ENCODE results near the gene DAB2. TPM values are rescaled to one million over a fixed set of nuclear protein-coding genes. Genes with fewer than 3 reads are reported as not detected.

The DAB2 gene
- total RNA-seq, 2 experiments from 2014 or later = not detected

DNA sequence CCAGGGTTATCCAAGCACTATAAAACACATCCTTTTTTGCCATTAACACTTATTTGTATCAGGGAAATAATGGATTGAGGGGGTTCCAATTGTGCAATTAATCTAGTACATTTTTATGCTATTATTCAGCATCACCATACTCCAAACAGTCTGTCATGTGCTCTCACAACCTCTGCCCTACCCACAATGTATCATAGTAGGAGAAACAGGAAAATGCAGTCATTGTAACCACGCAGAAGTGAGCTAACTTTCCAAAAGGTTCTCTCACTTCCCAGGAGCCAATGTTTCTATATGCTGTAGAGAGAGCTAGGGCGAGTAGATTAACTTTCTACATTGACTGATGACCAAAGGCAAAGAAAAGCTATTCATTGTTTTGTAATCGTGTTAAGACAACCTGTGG, 29.8 kb downstream of the DAB2 start:
- H3K36me3 Mint-ChIP-seq (ENCODE audit: low read depth) = no peaks in the 10 kb centered on the region
- no peaks in the 10 kb centered on the region for H3K9me3 Mint-ChIP-seq
- DNase-seq = no peak
- CTCF ChIA-PET = no interaction called here
- intact Hi-C loops (cut with micrococcal nuclease) = no loop called here
- H3K4me3 Mint-ChIP-seq = no peak overlapping the region
- no peaks in the 10 kb centered on the region for H3K27me3 Mint-ChIP-seq (ENCODE audit: low read depth)
- no peak overlapping the region for H3K27ac Mint-ChIP-seq
- peaks cover 9% of the 10 kb centered on the region for H3K4me1 Mint-ChIP-seq (ENCODE audit: low read depth)

DNA sequence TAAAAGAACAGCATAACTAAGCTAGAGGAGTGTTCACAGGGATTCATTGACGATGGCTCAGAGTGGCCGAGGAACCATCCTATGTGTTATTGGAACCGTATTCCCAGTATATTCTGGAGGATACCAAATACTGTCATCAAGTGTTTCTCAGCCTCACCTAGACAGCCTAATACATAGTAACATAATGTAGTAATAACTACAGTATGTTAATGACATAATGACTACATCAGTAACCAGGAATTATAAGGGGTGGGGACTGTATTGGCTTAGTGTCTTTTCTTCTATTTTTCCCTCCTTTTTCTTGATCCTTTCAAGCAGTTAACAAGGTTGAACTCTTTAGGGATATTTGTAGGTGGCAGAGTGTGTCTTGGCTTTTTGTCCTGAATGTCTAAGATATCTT, 33.8 kb downstream of the DAB2 start:
- intact Hi-C loops (cut with micrococcal nuclease) = no loop called here
- no peaks in the 10 kb centered on the region for H3K36me3 Mint-ChIP-seq (ENCODE audit: low read depth)
- no peak overlapping the region for H3K27ac Mint-ChIP-seq
- DNase-seq = no peak
- H3K27me3 Mint-ChIP-seq (ENCODE audit: low read depth) = no peaks in the 10 kb centered on the region
- H3K9me3 Mint-ChIP-seq = no peaks in the 10 kb centered on the region
- H3K4me3 Mint-ChIP-seq = no peak overlapping the region
- H3K4me1 Mint-ChIP-seq (ENCODE audit: low read depth) = no peaks in the 10 kb centered on the region
- CTCF ChIA-PET = no interaction called here

DNA sequence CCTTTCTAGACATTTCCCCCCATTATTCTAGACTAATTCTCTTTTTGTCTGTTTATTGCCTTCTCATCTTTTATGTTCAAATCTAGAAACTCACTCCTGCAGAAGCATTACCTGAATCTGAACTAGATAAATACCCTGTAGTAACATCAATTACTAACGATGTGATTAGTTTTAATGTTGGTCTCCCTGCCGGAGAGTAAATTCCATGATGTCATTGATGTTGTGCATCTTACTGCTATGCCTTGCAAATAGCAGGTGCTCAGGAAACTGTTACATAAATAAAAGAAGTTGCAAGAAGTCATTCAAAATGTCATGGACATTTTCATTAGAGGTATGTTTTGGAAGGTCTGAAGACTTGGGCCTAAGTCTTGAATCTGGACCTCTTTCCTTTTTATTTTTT, 37.5 kb downstream of the DAB2 start:
- Mint-ChIP-seq H3K27ac (no peak overlapping the region), H3K27me3 (ENCODE audit: low read depth) (no peaks in the 10 kb centered on the region), H3K4me1 (ENCODE audit: low read depth) (no peaks in the 10 kb centered on the region), H3K36me3 (ENCODE audit: low read depth) (no peaks in the 10 kb centered on the region), H3K9me3 (no peaks in the 10 kb centered on the region), H3K4me3 (no peak overlapping the region)
- no peak for DNase-seq
- CTCF ChIA-PET = no interaction called here
- intact Hi-C loops (cut with micrococcal nuclease) = no loop called here

DNA sequence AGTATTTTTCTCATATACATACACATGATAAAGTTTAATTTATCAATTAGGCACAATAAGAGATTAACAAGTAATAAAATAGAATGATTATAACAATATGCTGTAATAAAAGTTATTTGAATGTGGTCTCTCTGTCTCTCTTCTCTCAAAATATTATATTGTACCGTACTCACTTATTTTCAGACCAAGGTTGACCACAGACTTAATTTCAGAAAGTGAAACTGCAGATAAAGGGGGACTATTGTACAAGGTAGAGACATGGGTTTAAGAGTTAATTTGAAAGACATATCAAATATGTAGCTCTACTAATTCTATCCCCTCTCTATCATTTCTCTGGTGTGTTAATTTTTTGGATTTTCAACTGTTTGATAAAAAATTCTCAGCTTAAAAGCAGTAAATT, 40.5 kb downstream of the DAB2 start:
- Mint-ChIP-seq H3K4me1 (ENCODE audit: low read depth) (no peaks in the 10 kb centered on the region), H3K27me3 (ENCODE audit: low read depth) (no peaks in the 10 kb centered on the region), H3K4me3 (no peak overlapping the region), H3K27ac (no peak overlapping the region), H3K36me3 (ENCODE audit: low read depth) (no peaks in the 10 kb centered on the region), H3K9me3 (no peaks in the 10 kb centered on the region)
- intact Hi-C loops (cut with micrococcal nuclease) = no loop called here
- CTCF ChIA-PET = interaction anchor here (0.5 to 2.0 kb wide), 2 partner anchors 8 to 326 kb away, joined by 3 to 10 read pairs; no protein-coding TSS in a partner anchor
- DNase-seq = no peak

DNA sequence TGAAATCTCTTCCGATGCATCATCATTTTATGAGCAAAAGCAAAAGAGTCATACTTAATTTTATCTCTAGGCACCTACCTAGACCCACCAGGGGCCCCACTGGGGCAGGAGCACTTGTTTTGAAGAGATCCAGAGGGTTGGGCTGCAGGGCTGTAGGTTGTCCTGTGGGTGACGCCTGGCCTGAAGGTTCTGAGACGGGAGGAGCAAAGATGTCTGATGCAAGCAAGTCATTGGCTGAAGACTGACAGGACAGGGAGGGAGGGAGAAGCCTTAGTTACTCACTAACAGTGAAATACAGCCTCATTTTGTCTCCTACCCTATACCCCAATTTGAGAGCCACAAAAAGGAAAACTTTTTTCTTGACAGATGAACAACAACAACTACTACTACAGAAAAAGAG, 43.4 kb downstream of the DAB2 start:
- Mint-ChIP-seq H3K4me3 (no peak overlapping the region), H3K9me3 (no peaks in the 10 kb centered on the region), H3K27ac (no peak overlapping the region), H3K27me3 (ENCODE audit: low read depth) (no peaks in the 10 kb centered on the region), H3K36me3 (ENCODE audit: low read depth) (no peaks in the 10 kb centered on the region), H3K4me1 (ENCODE audit: low read depth) (no peaks in the 10 kb centered on the region)
- DNase-seq = no peak
- intact Hi-C loops (cut with micrococcal nuclease) = no loop called here
- CTCF ChIA-PET = interaction anchor here (0.6 to 1.6 kb wide), 2 partner anchors 43 to 166 kb away, joined by 3 to 6 read pairs; no protein-coding TSS in a partner anchor

DNA sequence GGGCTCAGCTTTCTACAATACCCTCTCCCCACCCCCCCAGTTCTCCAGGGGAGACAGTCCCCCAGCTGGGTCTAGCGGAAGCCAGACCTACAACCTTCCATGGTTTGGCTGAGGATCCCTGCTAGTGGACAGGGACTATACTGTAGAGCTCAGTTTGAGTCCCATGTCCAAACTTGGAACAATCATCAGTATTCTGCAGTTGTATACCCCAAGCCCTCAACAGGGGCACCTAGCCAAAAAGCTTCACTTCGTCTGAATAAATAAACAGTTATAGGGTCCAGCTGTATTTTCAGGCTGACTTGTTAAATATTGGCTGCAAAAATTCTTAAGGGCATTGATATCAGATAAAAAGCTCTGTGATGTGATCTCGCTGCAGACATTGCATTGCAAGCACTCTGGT, 45.1 kb downstream of the DAB2 start:
- Mint-ChIP-seq H3K9me3 (no peaks in the 10 kb centered on the region), H3K4me1 (ENCODE audit: low read depth) (no peaks in the 10 kb centered on the region), H3K27ac (no peak overlapping the region), H3K36me3 (ENCODE audit: low read depth) (no peaks in the 10 kb centered on the region), H3K27me3 (ENCODE audit: low read depth) (no peaks in the 10 kb centered on the region), H3K4me3 (no peak overlapping the region)
- CTCF ChIA-PET = interaction anchor here (0.6 to 1.0 kb wide), 4 partner anchors 44 to 170 kb away, joined by 3 to 5 read pairs (median 3); no protein-coding TSS in a partner anchor
- DNase-seq = no peak
- intact Hi-C loops (cut with micrococcal nuclease) = loop anchor here (5.0 kb wide), 1 partner anchor 227 kb away; no protein-coding TSS in a partner anchor

DNA sequence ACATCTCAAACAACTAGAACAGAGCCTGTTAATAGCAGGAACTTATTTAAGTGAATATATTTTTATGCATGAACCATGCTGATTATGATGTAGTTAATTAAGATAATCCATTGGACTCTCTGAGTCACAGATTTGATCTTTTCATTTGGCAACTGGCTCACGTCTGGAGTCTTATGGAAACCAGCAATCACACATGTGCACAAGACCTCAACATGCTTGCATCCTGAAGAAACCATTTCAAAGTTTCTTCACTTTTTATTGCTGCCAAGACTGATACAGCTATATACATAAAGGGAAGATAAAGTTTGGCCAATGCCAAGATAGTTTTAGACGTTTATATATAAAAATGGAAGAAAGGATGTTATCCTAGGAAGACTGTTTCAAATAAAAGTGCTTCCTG, 47.2 kb downstream of the DAB2 start:
- Mint-ChIP-seq H3K4me1 (ENCODE audit: low read depth) (no peaks in the 10 kb centered on the region), H3K9me3 (no peaks in the 10 kb centered on the region), H3K27ac (no peak overlapping the region), H3K27me3 (ENCODE audit: low read depth) (no peaks in the 10 kb centered on the region), H3K36me3 (ENCODE audit: low read depth) (no peaks in the 10 kb centered on the region), H3K4me3 (no peak overlapping the region)
- intact Hi-C loops (cut with micrococcal nuclease) = loop anchor here (2.0 to 5.0 kb wide), 2 partner anchors 161 to 225 kb away; no protein-coding TSS in a partner anchor
- CTCF ChIA-PET = interaction anchor here (0.9 to 3.9 kb wide), 5 partner anchors 29 to 235 kb away, joined by 3 to 49 read pairs (median 4); no protein-coding TSS in a partner anchor
- no peak for DNase-seq

DNA sequence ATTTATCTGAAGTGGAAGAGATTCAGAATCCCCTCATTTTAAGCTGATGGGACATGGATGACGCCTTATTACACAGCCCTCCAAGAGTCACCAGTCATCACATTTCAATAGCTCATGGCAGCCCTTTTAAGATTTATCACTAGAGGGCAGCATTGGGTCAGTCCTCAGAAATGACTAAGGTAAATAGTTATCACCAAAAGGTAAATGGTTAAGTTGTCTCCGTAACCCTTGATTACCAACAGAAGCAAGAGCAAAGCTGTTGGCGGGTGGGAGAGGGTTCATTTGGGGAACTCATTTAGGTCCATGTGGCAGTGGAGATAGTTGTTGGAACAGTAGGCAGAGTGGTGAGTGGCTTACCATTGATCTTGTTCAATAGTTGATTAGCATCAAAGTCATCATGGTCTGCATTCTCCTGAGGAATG, 48.5 kb downstream of the DAB2 start:
- intact Hi-C loops (cut with micrococcal nuclease) = loop anchor here (1.0 to 5.0 kb wide), 4 partner anchors 160 to 224 kb away; no protein-coding TSS in a partner anchor
- H3K27me3 Mint-ChIP-seq (ENCODE audit: low read depth) = no peaks in the 10 kb centered on the region
- H3K36me3 Mint-ChIP-seq (ENCODE audit: low read depth) = no peaks in the 10 kb centered on the region
- no peaks in the 10 kb centered on the region for H3K9me3 Mint-ChIP-seq
- H3K27ac Mint-ChIP-seq = no peak overlapping the region
- H3K4me1 Mint-ChIP-seq (ENCODE audit: low read depth) = no peaks in the 10 kb centered on the region
- CTCF ChIA-PET = interaction anchor here (0.7 to 3.9 kb wide), 44 partner anchors 9 to 758 kb away, joined by 3 to 49 read pairs (median 4); partner anchors contain the start of genes C9 and DAB2
- peak; percentile 65 for DNase-seq
- no peak overlapping the region for H3K4me3 Mint-ChIP-seq

DNA sequence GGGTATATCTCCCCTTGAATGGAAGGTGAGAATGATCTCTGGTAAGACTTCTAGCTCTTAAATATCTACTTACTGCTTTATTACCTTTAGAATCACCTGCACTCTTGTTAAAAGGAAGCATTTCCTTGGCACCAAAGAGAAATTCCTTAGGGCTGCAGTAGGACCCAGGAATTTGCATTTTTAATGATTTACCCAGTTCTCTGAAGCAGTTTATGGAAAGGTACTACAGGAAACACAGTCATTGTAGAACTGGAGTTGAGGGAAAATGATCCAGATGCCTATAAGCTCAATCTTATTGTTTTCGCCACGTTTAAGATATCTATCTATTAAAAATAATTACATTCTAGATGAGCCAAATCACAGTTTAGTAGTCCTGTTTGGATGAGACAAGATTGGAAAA, 51.0 kb downstream of the DAB2 start:
- intact Hi-C loops (cut with micrococcal nuclease) = no loop called here
- CTCF ChIA-PET = interaction anchor here (0.7 to 1.1 kb wide), 5 partner anchors 90 to 452 kb away, joined by 3 to 5 read pairs (median 3); no protein-coding TSS in a partner anchor

DNA sequence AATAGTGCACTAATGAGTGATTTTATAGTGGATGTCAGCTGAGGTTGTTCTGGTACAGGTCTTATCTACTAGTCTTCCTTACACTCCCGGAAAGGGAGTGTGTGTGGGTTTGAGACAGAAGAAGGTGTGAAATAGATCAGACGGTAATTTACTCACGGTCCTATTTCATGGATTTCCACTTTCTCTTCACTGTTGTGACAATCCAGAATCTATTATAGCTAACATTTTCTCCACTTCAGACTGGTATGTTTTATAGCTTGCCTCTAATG, 53.5 kb downstream of the DAB2 start:
- CTCF ChIA-PET = interaction anchor here (0.7 to 1.1 kb wide), 2 partner anchors 13 to 154 kb away, joined by 3 read pairs; no protein-coding TSS in a partner anchor
- DNase-seq = no peak
- H3K27ac Mint-ChIP-seq = no peak overlapping the region

More for the DNA sequence above, 51.0 kb downstream of the DAB2 start:
- Mint-ChIP-seq H3K4me3 (no peak overlapping the region), H3K36me3 (ENCODE audit: low read depth) (no peaks in the 10 kb centered on the region), H3K4me1 (ENCODE audit: low read depth) (no peaks in the 10 kb centered on the region), H3K9me3 (no peaks in the 10 kb centered on the region), H3K27ac (no peak overlapping the region), H3K27me3 (ENCODE audit: low read depth) (no peaks in the 10 kb centered on the region)
- no peak for DNase-seq

DNA sequence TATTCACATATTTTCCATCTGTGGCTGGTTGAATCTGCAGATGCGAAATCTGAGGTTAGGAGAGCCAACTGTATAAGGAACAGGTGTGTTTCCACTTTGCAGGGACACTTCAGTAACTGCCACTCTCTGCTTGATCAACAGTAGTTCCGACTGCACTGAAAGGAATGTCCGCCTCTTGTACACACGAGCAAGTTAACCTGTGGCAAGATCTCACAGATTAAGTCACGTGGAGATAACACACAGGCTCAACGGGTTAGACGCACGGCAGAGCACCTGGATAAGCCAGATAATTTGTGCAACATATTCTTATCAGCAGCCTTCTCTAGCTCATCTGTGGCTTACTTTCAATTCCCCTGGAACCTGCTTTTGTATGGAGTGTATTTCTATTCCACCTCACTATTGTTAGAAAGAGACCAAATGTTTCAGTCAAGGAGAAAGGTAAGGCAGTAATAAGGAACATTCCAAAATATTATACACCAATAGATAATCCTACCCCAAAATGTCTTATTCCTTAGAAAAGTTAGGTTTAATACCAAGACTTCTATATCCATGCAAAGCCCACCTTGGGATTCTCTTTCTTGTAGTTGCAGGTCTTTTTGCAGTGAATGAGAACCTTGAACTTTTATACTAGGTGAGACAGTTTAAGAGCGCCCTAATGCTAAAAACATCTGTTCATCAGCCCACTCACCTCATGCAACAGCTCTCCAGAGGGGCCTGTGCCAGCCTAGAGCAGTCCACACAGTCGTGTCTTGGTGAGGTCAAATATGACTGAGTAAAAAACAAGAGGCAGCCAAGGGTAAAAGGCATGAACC, 54.0 kb downstream of the DAB2 start:
- Mint-ChIP-seq H3K9me3 (no peaks in the 10 kb centered on the region), H3K27ac (no peak overlapping the region), H3K27me3 (ENCODE audit: low read depth) (no peaks in the 10 kb centered on the region), H3K36me3 (ENCODE audit: low read depth) (no peaks in the 10 kb centered on the region), H3K4me1 (ENCODE audit: low read depth) (no peaks in the 10 kb centered on the region), H3K4me3 (no peak overlapping the region)
- CTCF ChIA-PET = interaction anchor here (0.7 to 1.1 kb wide), 2 partner anchors 12 to 154 kb away, joined by 3 read pairs; no protein-coding TSS in a partner anchor
- no peak for DNase-seq
- intact Hi-C loops (cut with micrococcal nuclease) = no loop called here

More for the DNA sequence above, 53.5 kb downstream of the DAB2 start:
- Mint-ChIP-seq H3K4me1 (ENCODE audit: low read depth) (no peaks in the 10 kb centered on the region), H3K9me3 (no peaks in the 10 kb centered on the region), H3K36me3 (ENCODE audit: low read depth) (no peaks in the 10 kb centered on the region), H3K27me3 (ENCODE audit: low read depth) (no peaks in the 10 kb centered on the region), H3K4me3 (no peak overlapping the region)
- intact Hi-C loops (cut with micrococcal nuclease) = no loop called here

DNA sequence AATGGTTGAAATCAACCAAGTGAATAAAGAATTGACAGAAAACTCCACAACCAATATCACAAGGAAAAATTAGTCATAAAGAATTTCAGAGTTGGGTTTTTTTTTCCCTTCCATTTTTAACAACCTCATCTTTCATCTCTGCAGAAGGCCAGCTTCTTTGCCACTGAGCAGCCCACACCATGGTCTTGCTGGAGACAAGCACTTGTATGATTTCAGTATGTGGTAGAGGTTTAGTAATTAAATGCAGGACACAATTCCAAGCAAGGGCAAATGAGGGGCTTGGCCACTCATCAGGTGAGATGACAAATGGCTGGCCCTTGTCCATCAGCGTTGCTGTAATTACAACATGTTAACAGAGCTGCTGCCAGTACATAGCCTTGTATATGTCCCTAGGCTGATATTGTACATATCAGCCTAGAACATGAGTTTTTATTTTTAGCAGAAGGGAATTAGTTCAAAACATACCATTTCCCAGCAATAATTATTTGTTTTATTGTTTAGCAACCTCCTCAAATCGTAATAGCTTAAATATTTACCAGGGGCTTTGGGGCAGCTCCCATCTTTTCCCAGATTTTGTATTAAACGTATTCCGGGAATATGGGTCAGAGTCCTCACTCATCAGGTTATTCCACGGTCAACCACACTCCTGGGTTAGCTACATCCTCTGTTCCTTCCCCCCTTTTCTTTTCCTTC, 55.5 kb downstream of the DAB2 start:
- intact Hi-C loops (cut with micrococcal nuclease) = no loop called here
- no peak overlapping the region for H3K27ac Mint-ChIP-seq
- H3K27me3 Mint-ChIP-seq (ENCODE audit: low read depth) = no peaks in the 10 kb centered on the region
- H3K36me3 Mint-ChIP-seq (ENCODE audit: low read depth) = no peaks in the 10 kb centered on the region
- no peaks in the 10 kb centered on the region for H3K4me1 Mint-ChIP-seq (ENCODE audit: low read depth)
- H3K4me3 Mint-ChIP-seq = no peak overlapping the region
- DNase-seq = no peak
- CTCF ChIA-PET = interaction anchor here (0.6 kb wide), 1 partner anchor 197 kb away, joined by 3 read pairs; no protein-coding TSS in a partner anchor
- H3K9me3 Mint-ChIP-seq = no peaks in the 10 kb centered on the region

Data from activated naive CD4-positive, alpha-beta T cell treated with anti-CD3 and anti-CD28 coated beads for 36 hours (primary cell).